OCI-LY3 (cell line): ENCODE measurements around the gene NAA25.

ENCODE experiments used
- H2AFZ ChIP-seq: fragments of 200-600, 300-600 bp; shearing (Covaris generic); 2 replicates; pipeline ENCODE4 v1.6.0; 2014; ENCODE audit warnings: antibody characterized with exemption, low read depth, low read length
- H3K27ac ChIP-seq: fragments of 200-600, 300-600 bp; sonication (generic); 2 replicates; pipeline ENCODE4 v1.5.1; 2014; ENCODE audit warnings: mild to moderate bottlenecking, low read length, moderate library complexity, mixed read lengths
- H3K27me3 ChIP-seq: fragments of 200-600, 300-600 bp; sonication (generic); 2 replicates; pipeline ENCODE4 v1.6.1; 2014; ENCODE audit warnings: low read depth, low read length, mixed read lengths
- H3K36me3 ChIP-seq: fragments of 200-600, 300-600 bp; sonication (generic); replicated peaks from 2 replicates; pipeline ENCODE3; 2014; ENCODE audit warnings: low read depth, low read length, mixed read lengths
- H3K4me1 ChIP-seq: fragments of 300-600, 200-600 bp; sonication (generic); 2 replicates; pipeline ENCODE4 v1.6.1; 2014; ENCODE audit warnings: low read length, mixed read lengths
- H3K4me2 ChIP-seq: fragments of 200-600, 300-600 bp; sonication (generic); 2 replicates; pipeline ENCODE4 v1.6.1; 2014; ENCODE audit warnings: low read length, mixed read lengths
- H3K4me3 ChIP-seq: fragments of 300-600, 200-600 bp; sonication (generic); 2 replicates; pipeline ENCODE4 v1.5.1; 2014; ENCODE audit warnings: antibody characterized with exemption, mild to moderate bottlenecking, low read length, moderate library complexity
- H3K79me2 ChIP-seq: fragments of 300-600, 200-600 bp; shearing (Covaris generic); 2 replicates; pipeline ENCODE4 v1.6.1; 2014; ENCODE audit warnings: mild to moderate bottlenecking, low read length, mixed read lengths
- H3K9ac ChIP-seq: fragments of 300-600, 200-600 bp; shearing (Covaris generic); 2 replicates; pipeline ENCODE4 v1.6.0; 2014; ENCODE audit warnings: mild to moderate bottlenecking, low read length, moderate library complexity
- H3K9me3 ChIP-seq: fragments of 200-600, 300-600 bp; shearing (Covaris generic); 2 replicates; pipeline ENCODE4 v1.6.1; 2014; ENCODE audit warnings: low read length, mixed read lengths; ENCODE audit not compliant: insufficient read depth
- H4K20me1 ChIP-seq: fragments of 200-600, 300-600 bp; sonication (generic); 2 replicates; pipeline ENCODE4 v1.6.1; 2016; ENCODE audit warnings: low read length, mixed read lengths; ENCODE audit not compliant: insufficient read depth
- EZH2phosphoT487 ChIP-seq: fragments of 200-600 bp; shearing (Covaris generic); IDR thresholded peaks from 2 replicates; pipeline ENCODE4 v1.6.1; 2018; ENCODE audit warnings: antibody characterized with exemption, mixed run types, low read depth
- TF ChIP-seq, protein P1 (sequence below): fragments of 200-600, 300-600 bp; sonication (generic); IDR thresholded peaks from 2 replicates; pipeline ENCODE4 v1.5.1; 2014; ENCODE audit warnings: antibody characterized with exemption, low read length, low read depth

NAA25 gene

DNA sequence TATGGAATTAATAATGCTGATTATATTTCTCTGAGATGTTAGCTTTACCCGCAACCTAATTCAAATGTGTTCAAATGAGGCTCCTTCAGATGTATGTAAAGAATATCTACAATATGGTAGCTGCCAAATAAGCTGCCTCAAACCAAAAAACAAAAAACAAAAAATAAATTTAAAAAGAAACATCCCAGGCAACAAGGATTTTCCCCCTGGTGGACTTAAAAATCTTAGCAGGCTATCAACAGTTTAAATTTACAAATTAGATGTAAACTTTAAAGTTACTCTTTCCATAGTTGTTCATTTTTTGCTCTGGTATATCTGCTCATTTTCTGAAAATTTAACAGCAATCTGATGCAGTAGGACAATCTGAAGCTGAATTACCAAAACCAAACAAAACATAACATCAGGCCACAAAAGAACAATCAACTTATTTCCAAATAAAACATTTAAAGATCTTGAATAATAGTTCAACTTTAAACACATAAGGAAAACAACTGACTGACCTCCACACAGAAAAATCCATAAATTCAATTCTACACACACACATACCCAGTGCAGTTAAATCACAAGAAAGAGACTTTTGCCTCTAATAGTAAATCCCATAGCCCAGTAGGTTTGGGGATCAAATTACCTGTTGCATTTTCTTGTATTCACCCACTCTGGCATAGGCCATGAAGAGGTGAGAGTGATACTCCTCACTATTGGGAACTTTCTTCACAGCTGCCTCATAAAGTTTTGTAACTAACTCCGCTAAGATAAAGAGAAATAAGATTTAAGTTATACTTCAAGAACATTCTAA, 21.3 kb downstream of the NAA25 start:
- H3K36me3 ChIP-seq = peaks cover 44% of the 10 kb centered on the region
- H4K20me1 ChIP-seq = 0 out of 2 replicates have a peak, but pooled peaks cover 9% of the 10 kb centered on the region
- no peaks in the 10 kb centered on the region for H3K27me3 ChIP-seq
- peak overlapping the region; percentile 52 for H3K27ac ChIP-seq
- H2AFZ ChIP-seq = no peak overlapping the region
- TF ChIP-seq, protein P1, sequence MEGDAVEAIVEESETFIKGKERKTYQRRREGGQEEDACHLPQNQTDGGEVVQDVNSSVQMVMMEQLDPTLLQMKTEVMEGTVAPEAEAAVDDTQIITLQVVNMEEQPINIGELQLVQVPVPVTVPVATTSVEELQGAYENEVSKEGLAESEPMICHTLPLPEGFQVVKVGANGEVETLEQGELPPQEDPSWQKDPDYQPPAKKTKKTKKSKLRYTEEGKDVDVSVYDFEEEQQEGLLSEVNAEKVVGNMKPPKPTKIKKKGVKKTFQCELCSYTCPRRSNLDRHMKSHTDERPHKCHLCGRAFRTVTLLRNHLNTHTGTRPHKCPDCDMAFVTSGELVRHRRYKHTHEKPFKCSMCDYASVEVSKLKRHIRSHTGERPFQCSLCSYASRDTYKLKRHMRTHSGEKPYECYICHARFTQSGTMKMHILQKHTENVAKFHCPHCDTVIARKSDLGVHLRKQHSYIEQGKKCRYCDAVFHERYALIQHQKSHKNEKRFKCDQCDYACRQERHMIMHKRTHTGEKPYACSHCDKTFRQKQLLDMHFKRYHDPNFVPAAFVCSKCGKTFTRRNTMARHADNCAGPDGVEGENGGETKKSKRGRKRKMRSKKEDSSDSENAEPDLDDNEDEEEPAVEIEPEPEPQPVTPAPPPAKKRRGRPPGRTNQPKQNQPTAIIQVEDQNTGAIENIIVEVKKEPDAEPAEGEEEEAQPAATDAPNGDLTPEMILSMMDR = peak; percentile 20; the same call in 1 of the 2 replicates
- no peak for TF ChIP-seq EZH2phosphoT487
- peaks cover 95% of the 10 kb centered on the region for H3K79me2 ChIP-seq
- H3K9me3 ChIP-seq = no peaks in the 10 kb centered on the region
- no peak overlapping the region for H3K9ac ChIP-seq
- H3K4me3 ChIP-seq = no peak overlapping the region
- peaks cover 37% of the 10 kb centered on the region for H3K4me1 ChIP-seq
- H3K4me2 ChIP-seq = no peak overlapping the region

DNA sequence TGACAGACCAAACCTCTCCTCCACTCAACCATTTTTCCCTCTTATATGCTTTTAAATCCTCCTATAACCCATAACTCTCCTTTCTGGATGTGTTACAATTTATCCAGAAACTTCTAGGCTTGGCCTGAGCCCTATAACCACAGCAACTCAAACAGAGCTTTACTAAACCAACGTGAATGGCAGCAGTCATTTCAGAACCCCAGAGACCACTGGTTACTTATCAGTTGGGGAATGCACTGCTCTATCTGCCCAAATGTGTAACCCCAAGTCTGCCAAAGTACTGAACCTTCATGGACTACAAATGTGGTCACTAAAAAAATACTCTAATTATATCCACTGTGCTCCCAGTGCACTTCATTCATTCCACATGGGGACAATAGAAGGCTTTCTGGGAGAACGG, 42.0 kb downstream of the NAA25 start:
- Histone ChIP-seq H3K79me2 (peaks cover 30% of the 10 kb centered on the region), H2AFZ (no peak overlapping the region), H3K4me1 (no peaks in the 10 kb centered on the region), H3K4me3 (no peak overlapping the region), H4K20me1 (no peaks in the 10 kb centered on the region), H3K4me2 (no peak overlapping the region), H3K27me3 (no peaks in the 10 kb centered on the region), H3K9ac (no peak overlapping the region), H3K9me3 (no peaks in the 10 kb centered on the region), H3K36me3 (peaks cover 56% of the 10 kb centered on the region), H3K27ac (peak overlapping the region; percentile 7; the same call in 1 of the 2 replicates)
- TF ChIP-seq EZH2phosphoT487 = no peak
- TF ChIP-seq, protein P1 = no peak

DNA sequence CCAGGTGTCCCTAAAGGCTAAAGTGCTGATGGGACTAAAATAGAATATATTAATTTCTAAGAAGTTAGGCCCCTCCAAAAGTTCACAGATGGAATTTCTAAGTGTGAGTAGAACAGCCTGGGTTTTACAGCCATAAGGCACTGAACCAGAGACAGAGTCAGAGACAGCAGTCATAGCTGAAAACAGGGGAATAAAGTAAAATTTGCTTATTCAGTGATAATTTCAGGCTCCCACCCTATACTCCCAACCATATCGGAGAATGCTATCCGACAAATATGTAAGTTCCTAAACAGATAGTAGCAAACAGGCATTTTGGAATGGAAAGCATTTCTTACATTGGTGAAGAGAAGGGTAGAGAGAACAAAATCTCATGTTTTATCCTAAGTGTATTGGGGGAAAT, 45.3 kb downstream of the NAA25 start:
- Histone ChIP-seq H3K4me1 (no peaks in the 10 kb centered on the region), H3K27me3 (no peaks in the 10 kb centered on the region), H3K9me3 (no peaks in the 10 kb centered on the region), H3K4me3 (no peak overlapping the region), H3K4me2 (no peak overlapping the region), H3K9ac (no peak overlapping the region), H3K36me3 (peaks cover 54% of the 10 kb centered on the region), H3K27ac (no peak overlapping the region), H2AFZ (no peak overlapping the region), H3K79me2 (peaks cover 17% of the 10 kb centered on the region), H4K20me1 (no peaks in the 10 kb centered on the region)
- TF ChIP-seq, protein P1 = no peak
- no peak for TF ChIP-seq EZH2phosphoT487

DNA sequence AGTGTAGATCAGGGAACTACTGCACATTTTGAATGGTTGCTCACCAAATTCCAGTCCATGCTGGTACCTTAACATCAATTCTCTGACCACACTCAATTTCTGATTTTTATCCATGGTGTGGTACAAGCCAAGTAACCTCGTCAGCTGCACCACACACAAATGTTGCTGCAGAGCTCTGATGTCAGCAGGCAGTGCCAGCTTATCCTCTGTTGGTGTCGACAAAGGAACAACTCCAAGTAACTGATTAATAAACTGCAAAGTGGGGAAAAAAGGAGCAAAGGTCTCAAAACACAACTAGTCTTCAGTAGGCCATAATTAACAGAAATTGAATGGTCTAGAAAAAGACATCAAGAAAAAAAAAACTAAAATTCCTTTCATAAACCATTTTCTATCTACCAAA, 47.4 kb downstream of the NAA25 start:
- H3K4me3 ChIP-seq = no peak overlapping the region
- no peaks in the 10 kb centered on the region for H3K9me3 ChIP-seq
- no peak overlapping the region for H3K27ac ChIP-seq
- no peak overlapping the region for H3K9ac ChIP-seq
- no peaks in the 10 kb centered on the region for H3K4me1 ChIP-seq
- H3K36me3 ChIP-seq = peaks cover 46% of the 10 kb centered on the region
- H3K4me2 ChIP-seq = no peak overlapping the region
- H2AFZ ChIP-seq = no peak overlapping the region
- TF ChIP-seq, protein P1 = no peak
- no peak for TF ChIP-seq EZH2phosphoT487
- no peaks in the 10 kb centered on the region for H4K20me1 ChIP-seq
- H3K27me3 ChIP-seq = no peaks in the 10 kb centered on the region
- H3K79me2 ChIP-seq = peaks cover 9% of the 10 kb centered on the region; the same call in 1 of the 2 replicates
